Loucy (cell line): ENCODE measurements around the gene UROD.
A peak's percentile ranks its signal among the peaks of the same experiment; 100 is the strongest.

Experiments used
- H2AFZ ChIP-seq: fragments of 200-600 bp; sonication (generic); 2 replicates; pipeline ENCODE4 v1.6.0; 2016; ENCODE audit warnings: antibody characterized with exemption, mild to moderate bottlenecking, low read length, moderate library complexity
- H3F3A ChIP-seq: fragments of 200-600 bp; 2 replicates; pipeline ENCODE4 v1.6.0; 2016; ENCODE audit warnings: antibody characterized with exemption, low read depth, mild to moderate bottlenecking
- H3K27me3 ChIP-seq: fragments of 200-600 bp; sonication (generic); 2 replicates; pipeline ENCODE4 v1.6.1; 2014; ENCODE audit warnings: low read length, mild to moderate bottlenecking; ENCODE audit not compliant: insufficient read depth, poor library complexity, severe bottlenecking
- H3K36me3 ChIP-seq: fragments of 200-600 bp; sonication (generic); 2 replicates; pipeline ENCODE4 v1.6.1; 2016; ENCODE audit warnings: low read length; ENCODE audit not compliant: insufficient read depth
- H3K4me1 ChIP-seq: fragments of 200-600 bp; sonication (generic); 2 replicates; pipeline ENCODE4 v1.5.1; 2014; ENCODE audit warnings: low read length, mild to moderate bottlenecking; ENCODE audit not compliant: insufficient read depth, poor library complexity, severe bottlenecking
- H3K4me2 ChIP-seq: fragments of 200-600 bp; sonication (generic); 2 replicates; pipeline ENCODE4 v1.6.0; 2014; ENCODE audit warnings: antibody characterized with exemption, low read length, low read depth, mild to moderate bottlenecking; ENCODE audit not compliant: poor library complexity, severe bottlenecking
- H3K4me3 ChIP-seq: fragments of 200-600 bp; sonication (generic); 2 replicates; pipeline ENCODE4 v1.5.1; 2014; ENCODE audit warnings: low read length, mild to moderate bottlenecking, mixed read lengths; ENCODE audit not compliant: poor library complexity, severe bottlenecking
- H3K79me2 ChIP-seq: fragments of 200-600 bp; sonication (generic); 2 replicates; pipeline ENCODE4 v1.6.1; 2014; ENCODE audit warnings: low read length; ENCODE audit not compliant: insufficient read depth
- H3K9ac ChIP-seq: fragments of 200-600 bp; sonication (generic); 2 replicates; pipeline ENCODE4 v1.6.0; 2014; ENCODE audit warnings: mild to moderate bottlenecking, low read depth, low read length, moderate library complexity; ENCODE audit not compliant: poor library complexity, severe bottlenecking
- H3K9me2 ChIP-seq: fragments of 200-600 bp; sonication (generic); replicated peaks from 2 replicates; pipeline ENCODE4 v1.6.1; 2016; ENCODE audit warnings: low read depth, low read length, mixed read lengths
- H3K9me3 ChIP-seq: fragments of 200-600 bp; sonication (generic); 2 replicates; pipeline ENCODE4 v1.6.1; 2014; ENCODE audit warnings: mild to moderate bottlenecking, antibody characterized with exemption, low read length, low read depth; ENCODE audit not compliant: insufficient read depth
- H4K20me1 ChIP-seq: fragments of 200-600 bp; sonication (generic); 2 replicates; pipeline ENCODE4 v1.6.0; 2014; ENCODE audit warnings: antibody characterized with exemption, low read length, mild to moderate bottlenecking; ENCODE audit not compliant: insufficient read depth, poor library complexity, severe bottlenecking
- EZH2phosphoT487 ChIP-seq: fragments of 200-600 bp; IDR thresholded peaks from 2 replicates; pipeline ENCODE4 v1.6.1; 2018; ENCODE audit warnings: antibody characterized with exemption, mild to moderate bottlenecking, moderate library complexity, borderline replicate concordance
- TF ChIP-seq, protein P1 (sequence below): fragments of 200-600 bp; sonication (generic); conservative IDR thresholded peaks from 2 replicates; pipeline ENCODE4 v1.5.1; 2014; ENCODE audit warnings: mild to moderate bottlenecking, antibody characterized with exemption, low read length

Gene UROD

GRCh38 chr1:45044916-45045315 is 32.9 kb downstream of the UROD start:
- Histone ChIP-seq H3K9me2 (no peaks in the 10 kb centered on the region), H4K20me1 (no peaks in the 10 kb centered on the region), H3K9ac (no peak overlapping the region), H3K9me3 (no peaks in the 10 kb centered on the region), H3K4me2 (no peak overlapping the region), H3K4me3 (no peak overlapping the region), H2AFZ (no peak overlapping the region), H3K79me2 (no peaks in the 10 kb centered on the region), H3K36me3 (peaks cover 17% of the 10 kb centered on the region; the same call in 1 of the 2 replicates), H3K4me1 (no peaks in the 10 kb centered on the region), H3F3A (no peaks in the 10 kb centered on the region), H3K27me3 (no peaks in the 10 kb centered on the region)
- TF ChIP-seq EZH2phosphoT487: no peak

DNA sequence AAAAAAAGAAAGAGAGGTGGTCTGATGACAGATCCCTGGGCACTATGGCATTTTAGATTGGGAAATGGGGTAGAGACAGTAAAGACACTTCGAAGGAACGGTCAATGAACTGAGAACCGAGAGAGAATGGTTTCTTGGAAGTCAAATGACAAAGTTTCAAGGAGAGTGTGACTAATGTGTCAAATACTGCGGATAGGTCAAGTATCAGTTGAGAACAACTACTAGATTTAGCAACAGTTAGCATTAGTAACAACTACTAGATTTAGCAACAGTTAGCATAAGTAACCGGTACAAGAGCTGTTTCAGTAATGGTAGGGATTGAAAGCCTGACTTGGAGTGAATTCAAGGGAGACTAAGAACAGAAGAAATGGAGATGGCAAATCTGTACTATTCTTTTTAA is 35.0 kb downstream of the UROD start:
- no peaks in the 10 kb centered on the region for H3K79me2 ChIP-seq
- no peaks in the 10 kb centered on the region for H3K9me3 ChIP-seq
- H3K4me1 ChIP-seq: no peaks in the 10 kb centered on the region
- no peaks in the 10 kb centered on the region for H4K20me1 ChIP-seq
- no peak overlapping the region for H3K4me2 ChIP-seq
- H3K36me3 ChIP-seq: peaks cover 13% of the 10 kb centered on the region; the same call in 1 of the 2 replicates
- H3F3A ChIP-seq: no peaks in the 10 kb centered on the region
- no peaks in the 10 kb centered on the region for H3K9me2 ChIP-seq
- H3K4me3 ChIP-seq: no peak overlapping the region
- no peaks in the 10 kb centered on the region for H3K27me3 ChIP-seq
- no peak overlapping the region for H2AFZ ChIP-seq
- TF ChIP-seq EZH2phosphoT487: no peak
- TF ChIP-seq, protein P1, sequence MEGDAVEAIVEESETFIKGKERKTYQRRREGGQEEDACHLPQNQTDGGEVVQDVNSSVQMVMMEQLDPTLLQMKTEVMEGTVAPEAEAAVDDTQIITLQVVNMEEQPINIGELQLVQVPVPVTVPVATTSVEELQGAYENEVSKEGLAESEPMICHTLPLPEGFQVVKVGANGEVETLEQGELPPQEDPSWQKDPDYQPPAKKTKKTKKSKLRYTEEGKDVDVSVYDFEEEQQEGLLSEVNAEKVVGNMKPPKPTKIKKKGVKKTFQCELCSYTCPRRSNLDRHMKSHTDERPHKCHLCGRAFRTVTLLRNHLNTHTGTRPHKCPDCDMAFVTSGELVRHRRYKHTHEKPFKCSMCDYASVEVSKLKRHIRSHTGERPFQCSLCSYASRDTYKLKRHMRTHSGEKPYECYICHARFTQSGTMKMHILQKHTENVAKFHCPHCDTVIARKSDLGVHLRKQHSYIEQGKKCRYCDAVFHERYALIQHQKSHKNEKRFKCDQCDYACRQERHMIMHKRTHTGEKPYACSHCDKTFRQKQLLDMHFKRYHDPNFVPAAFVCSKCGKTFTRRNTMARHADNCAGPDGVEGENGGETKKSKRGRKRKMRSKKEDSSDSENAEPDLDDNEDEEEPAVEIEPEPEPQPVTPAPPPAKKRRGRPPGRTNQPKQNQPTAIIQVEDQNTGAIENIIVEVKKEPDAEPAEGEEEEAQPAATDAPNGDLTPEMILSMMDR: no peak
- H3K9ac ChIP-seq: no peak overlapping the region

DNA sequence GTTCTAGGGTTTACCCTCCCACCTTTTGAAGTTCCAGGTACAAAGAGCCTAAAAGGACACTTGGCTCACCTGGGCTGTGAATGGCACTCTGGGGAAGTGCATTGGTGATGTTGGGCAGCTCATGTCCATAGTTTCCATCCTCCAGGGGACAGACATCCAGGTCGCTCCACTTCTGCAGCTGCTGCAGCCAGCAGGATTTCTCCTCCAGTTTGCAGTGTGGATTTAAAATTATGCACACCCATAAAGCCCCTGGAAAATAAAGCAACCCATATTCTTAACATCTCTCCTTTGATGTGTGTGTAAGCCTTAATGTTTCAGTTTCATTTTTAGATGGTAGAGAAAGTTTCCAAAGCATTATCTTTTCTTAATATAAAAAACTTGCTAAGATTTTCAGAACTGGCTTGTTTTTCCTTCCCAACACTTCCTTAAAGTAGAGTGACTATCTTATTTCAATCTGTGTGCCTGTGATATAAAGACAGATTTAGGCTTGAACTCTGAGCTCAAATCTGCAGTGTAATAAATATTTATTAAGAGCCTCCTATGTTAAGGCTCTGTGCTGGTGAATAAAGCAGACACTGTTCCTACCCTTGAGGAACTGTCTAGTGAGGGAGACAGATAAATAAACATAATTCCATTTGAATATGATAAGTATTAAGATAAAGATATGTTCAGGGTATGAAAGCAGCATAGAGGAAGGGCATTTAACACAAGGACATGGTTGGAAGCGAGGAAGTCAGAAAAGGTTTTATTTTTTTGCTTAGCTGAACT is 39.1 kb downstream of the UROD start:
- no peaks in the 10 kb centered on the region for H3K9me2 ChIP-seq
- H3K27me3 ChIP-seq: no peaks in the 10 kb centered on the region
- peak overlapping the region; percentile 57; the same call in 1 of the 2 replicates for H2AFZ ChIP-seq
- H3F3A ChIP-seq: no peaks in the 10 kb centered on the region
- H3K4me2 ChIP-seq: peak overlapping the region; percentile 47
- H3K36me3 ChIP-seq: no peaks in the 10 kb centered on the region; the same call in 1 of the 2 replicates
- H3K4me3 ChIP-seq: peak overlapping the region; percentile 50
- H4K20me1 ChIP-seq: no peaks in the 10 kb centered on the region
- no peaks in the 10 kb centered on the region for H3K79me2 ChIP-seq
- H3K9ac ChIP-seq: peak overlapping the region; percentile 39
- no peaks in the 10 kb centered on the region for H3K9me3 ChIP-seq
- TF ChIP-seq EZH2phosphoT487: no peak
- TF ChIP-seq, protein P1: no peak
- H3K4me1 ChIP-seq: no peaks in the 10 kb centered on the region

DNA sequence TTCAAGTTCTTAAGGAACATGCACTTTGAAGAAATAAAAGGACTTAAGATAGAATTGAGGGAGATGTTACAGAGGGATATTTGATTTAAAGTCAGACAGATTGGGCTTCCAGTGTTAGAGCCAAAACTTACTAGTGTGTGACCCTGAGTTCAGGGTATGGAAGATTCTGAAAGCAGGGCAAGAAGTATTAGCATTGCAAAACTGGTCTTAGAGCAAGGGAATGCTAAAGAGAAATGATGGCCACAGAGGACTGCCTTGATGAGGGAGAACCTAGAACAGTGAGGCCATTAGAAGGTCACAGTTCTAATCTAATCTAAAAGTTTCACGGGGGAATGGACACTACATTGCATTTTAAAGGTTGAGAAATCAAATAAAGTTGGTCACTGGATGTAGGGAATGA is 45.5 kb downstream of the UROD start:
- H3K9me3 ChIP-seq: no peaks in the 10 kb centered on the region
- no peaks in the 10 kb centered on the region for H4K20me1 ChIP-seq
- H3K79me2 ChIP-seq: no peaks in the 10 kb centered on the region
- TF ChIP-seq, protein P1: no peak
- TF ChIP-seq EZH2phosphoT487: no peak
- peaks cover 10% of the 10 kb centered on the region; the same call in 1 of the 2 replicates for H3K36me3 ChIP-seq
- H2AFZ ChIP-seq: no peak overlapping the region
- no peak overlapping the region for H3K9ac ChIP-seq
- H3F3A ChIP-seq: no peaks in the 10 kb centered on the region
- H3K4me1 ChIP-seq: no peaks in the 10 kb centered on the region
- H3K4me3 ChIP-seq: no peak overlapping the region
- H3K9me2 ChIP-seq: no peaks in the 10 kb centered on the region
- no peak overlapping the region for H3K4me2 ChIP-seq
- H3K27me3 ChIP-seq: no peaks in the 10 kb centered on the region
